ENCODE measurements around the gene ATPAF2. TPM values are rescaled to one million over a fixed set of nuclear protein-coding genes. Genes with fewer than 3 reads are reported as not detected.

The ATPAF2 gene
- total and polyA plus RNA-seq, 10 of the 15 experiments (the other 5 are each of a cell fraction or from before 2014, with no cell fraction given): 6.5 to 33.0 (median 26.5) TPM

DNA sequence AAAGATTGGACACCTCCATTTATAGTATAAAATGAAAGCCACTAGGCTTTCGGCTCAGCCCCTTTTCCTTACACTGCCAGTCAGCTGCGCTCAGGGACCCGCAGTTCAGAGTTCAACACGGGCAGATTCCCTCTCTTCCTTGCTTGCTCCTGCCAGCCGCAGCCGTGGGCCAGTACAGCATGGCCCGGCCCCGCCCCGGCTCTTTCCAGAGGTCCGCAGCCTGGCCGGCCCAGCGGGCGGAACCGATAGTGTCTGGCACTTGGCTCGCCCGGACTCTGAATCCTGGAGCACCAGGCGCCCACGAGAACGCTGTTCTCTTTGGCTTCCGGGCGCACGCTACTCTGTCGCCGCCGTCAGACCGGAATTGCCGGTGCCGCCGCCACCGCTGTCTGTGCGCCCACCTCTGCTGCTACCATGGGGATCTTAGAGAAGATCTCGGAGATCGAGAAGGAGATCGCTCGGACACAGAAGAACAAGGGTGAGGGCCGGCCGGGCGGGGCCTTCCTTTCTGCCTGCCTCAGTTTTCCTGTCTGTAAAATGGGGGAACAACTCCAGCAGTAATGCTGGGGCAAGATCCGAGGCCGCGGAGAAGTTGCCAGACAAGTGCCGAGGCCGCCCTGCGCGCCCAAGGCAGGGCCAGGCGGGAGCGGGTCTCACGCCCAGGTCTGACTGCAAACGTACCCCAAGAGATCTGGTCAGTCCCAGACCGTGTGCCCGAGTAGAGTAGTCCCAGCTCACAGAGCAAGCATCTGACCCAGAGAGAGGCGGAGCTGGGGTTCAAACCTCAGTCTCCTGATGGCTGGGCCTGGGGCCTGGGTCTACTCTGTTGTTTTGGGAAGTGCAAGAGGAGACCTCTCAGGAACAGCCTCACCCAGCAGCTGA is 48.9 kb upstream of the ATPAF2 start, which contains the start of gene DRG2 (continued):
- TF ChIP-seq, protein P1, sequence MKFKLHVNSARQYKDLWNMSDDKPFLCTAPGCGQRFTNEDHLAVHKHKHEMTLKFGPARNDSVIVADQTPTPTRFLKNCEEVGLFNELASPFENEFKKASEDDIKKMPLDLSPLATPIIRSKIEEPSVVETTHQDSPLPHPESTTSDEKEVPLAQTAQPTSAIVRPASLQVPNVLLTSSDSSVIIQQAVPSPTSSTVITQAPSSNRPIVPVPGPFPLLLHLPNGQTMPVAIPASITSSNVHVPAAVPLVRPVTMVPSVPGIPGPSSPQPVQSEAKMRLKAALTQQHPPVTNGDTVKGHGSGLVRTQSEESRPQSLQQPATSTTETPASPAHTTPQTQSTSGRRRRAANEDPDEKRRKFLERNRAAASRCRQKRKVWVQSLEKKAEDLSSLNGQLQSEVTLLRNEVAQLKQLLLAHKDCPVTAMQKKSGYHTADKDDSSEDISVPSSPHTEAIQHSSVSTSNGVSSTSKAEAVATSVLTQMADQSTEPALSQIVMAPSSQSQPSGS (IDR thresholded peaks at IDR 0.05; ENCODE audit: low read length): no peak
- TF ChIP-seq CREB1 (IDR thresholded peaks at IDR 0.05; ENCODE audit: low read depth) (peak; percentile 77), NKRF (conservative IDR thresholded peaks at IDR 0.05) (peak; percentile 87), SMAD5 (IDR thresholded peaks at IDR 0.05; ENCODE audit: low read depth) (peak; percentile 76; the same call in 1 of the 2 replicates), CBX5 (IDR thresholded peaks at IDR 0.05; ENCODE audit: low read depth) (peak; percentile 96; the same call in 1 of the 2 replicates), ZNF24 (IDR thresholded peaks at IDR 0.05) (peak; percentile 82), GATAD2B (conservative IDR thresholded peaks at IDR 0.05; ENCODE audit: low read depth) (peak; percentile 93), CHD1 (IDR thresholded peaks at IDR 0.05; ENCODE audit: low read depth, low read length) (no peak), MTA3 (IDR thresholded peaks at IDR 0.05; ENCODE audit: borderline replicate concordance, low read length) (no peak), ASH2L (IDR thresholded peaks at IDR 0.05; ENCODE audit: borderline replicate concordance, low read depth) (peak; percentile 79; the same call in 1 of the 2 replicates), RFX5 (IDR thresholded peaks at IDR 0.05; ENCODE audit: low read depth, low read length) (peak; percentile 53), PRDM15 (CRISPR knock-in tag; IDR thresholded peaks at IDR 0.05) (no peak), BMI1 (IDR thresholded peaks at IDR 0.05; ENCODE audit: borderline replicate concordance) (no peak), SREBF2 (IDR thresholded peaks at IDR 0.05; ENCODE audit: low read length) (0 out of 2 replicates have a peak, but pooled peaks have one; percentile 49), RB1 (IDR thresholded peaks at IDR 0.05; ENCODE audit: borderline replicate concordance) (peak; percentile 92; the same call in 1 of the 2 replicates), NFIC (IDR thresholded peaks at IDR 0.05; ENCODE audit: low read depth, low read length) (no peak)
- TF ChIP-seq, protein P2, sequence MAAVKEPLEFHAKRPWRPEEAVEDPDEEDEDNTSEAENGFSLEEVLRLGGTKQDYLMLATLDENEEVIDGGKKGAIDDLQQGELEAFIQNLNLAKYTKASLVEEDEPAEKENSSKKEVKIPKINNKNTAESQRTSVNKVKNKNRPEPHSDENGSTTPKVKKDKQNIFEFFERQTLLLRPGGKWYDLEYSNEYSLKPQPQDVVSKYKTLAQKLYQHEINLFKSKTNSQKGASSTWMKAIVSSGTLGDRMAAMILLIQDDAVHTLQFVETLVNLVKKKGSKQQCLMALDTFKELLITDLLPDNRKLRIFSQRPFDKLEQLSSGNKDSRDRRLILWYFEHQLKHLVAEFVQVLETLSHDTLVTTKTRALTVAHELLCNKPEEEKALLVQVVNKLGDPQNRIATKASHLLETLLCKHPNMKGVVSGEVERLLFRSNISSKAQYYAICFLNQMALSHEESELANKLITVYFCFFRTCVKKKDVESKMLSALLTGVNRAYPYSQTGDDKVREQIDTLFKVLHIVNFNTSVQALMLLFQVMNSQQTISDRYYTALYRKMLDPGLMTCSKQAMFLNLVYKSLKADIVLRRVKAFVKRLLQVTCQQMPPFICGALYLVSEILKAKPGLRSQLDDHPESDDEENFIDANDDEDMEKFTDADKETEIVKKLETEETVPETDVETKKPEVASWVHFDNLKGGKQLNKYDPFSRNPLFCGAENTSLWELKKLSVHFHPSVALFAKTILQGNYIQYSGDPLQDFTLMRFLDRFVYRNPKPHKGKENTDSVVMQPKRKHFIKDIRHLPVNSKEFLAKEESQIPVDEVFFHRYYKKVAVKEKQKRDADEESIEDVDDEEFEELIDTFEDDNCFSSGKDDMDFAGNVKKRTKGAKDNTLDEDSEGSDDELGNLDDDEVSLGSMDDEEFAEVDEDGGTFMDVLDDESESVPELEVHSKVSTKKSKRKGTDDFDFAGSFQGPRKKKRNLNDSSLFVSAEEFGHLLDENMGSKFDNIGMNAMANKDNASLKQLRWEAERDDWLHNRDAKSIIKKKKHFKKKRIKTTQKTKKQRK (IDR thresholded peaks at IDR 0.05; ENCODE audit: low read depth, low read length): no peak
